Measurements from ENCODE around the gene RAB1B.
A peak's percentile ranks its signal among the peaks of the same experiment; 100 is the strongest.

The RAB1B gene

DNA sequence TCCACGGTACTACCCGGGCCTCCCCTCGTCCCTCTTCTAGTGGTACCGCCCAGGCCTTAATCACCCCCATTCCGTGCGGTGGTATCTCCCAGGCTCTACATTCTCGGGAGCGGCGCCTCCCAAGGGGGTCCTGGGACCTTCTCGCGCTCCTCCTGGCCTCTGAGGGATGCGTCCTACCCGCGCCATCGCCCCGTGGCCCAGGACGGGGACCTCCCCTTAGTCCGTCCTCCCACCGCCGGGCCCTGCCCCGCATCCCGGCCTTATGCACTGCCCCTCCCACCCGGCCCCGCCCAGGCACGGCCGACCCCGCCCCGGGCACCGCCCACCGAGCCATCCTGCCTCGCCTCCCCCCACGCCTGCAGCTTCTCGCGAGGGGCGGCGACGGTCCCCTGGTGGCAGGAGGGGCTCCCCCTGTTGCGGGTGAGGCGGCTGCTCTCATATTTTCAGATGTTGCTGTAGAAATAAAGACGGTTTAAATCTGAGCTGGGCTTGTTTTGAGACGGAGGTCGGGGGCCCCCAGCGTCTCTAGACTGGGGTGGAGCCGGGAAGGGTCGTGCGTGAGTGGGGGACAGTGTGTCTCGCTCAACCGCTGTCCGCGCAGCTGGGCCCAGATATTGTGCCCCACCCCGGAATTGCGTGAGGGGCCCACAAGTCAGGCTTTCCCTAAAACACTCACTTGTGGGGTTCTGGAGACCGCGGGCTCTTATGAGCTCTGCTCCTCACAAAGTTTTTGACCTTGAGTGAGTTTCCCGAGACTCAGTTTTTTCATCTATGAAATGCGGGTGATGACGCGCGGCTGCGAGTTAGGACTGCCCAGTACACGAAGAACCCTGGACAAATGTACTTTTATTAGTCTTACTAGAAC, 828 bp upstream of the RAB1B start:
- no CpG with 5 or more reads among the region's 61 CpGs for WGBS, 2 donors (ENCODE audit: extremely low coverage in 2 of 2, insufficient read length in 2 of 2, insufficient replicate concordance in 1 of 2)
- H3K9ac ChIP-seq (ENCODE audit: low read depth, low read length, poor library complexity) = peak overlapping the region; percentile 77
- DNase-seq (ENCODE audit: low spot score) = peak; percentile 86

DNA sequence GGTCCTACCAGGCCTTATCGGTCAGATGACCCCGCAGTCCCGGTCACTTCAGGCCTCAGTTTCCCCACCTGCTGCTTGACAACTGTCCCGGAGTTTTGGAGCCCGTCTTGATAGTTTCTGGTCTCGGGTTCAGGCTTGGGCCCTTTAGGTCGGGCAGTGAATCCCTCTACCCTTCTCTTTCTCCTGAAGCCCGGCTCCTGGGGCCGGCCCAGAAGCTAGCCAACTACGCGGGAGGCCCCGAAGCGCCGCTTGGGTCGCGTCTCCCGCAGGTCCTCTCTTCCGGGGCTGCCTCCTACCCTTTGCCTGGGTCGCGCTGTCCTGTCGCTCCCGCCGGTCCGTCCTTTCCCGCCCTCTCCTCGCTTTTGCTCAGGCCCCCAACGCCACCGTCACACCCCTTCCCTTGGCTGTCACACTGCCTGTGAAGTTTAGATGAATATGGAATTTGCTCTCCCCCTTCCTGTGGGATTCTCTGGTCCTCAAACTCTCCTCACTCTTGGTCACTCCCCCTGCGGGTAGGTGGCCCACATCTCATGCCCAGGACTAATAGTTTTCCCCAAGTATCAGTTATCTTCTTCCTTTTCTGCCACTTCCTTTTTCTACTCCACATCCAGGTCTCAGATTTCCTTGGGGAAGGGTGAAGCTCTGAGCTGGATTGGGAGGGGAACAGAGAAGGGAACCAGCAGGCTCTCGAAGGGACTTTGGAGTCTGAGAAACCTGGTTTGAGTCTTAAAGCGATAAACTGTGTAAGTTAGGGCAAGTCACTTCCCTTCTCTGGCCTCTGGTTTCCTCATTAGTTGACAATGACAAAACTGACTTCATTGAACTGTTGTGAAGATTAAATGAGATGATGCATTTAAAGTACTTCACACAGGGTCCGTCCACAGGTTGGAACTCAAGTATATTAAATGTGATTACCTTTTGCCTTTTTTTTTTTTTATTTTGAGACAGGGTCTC, 790 bp downstream of the RAB1B start:
- peak overlapping the region; percentile 87 to 94 for H3K4me3 ChIP-seq (ENCODE audit: low read length in 2 of 2)
- H3K27ac ChIP-seq (replicated peaks; ENCODE audit: low read length) = peak overlapping the region; percentile 98
- no peak overlapping the region for H3K14ac ChIP-seq (ENCODE audit: low read length)
- H4K91ac ChIP-seq (ENCODE audit: low read depth, low read length, poor library complexity) = no peak overlapping the region
- peaks cover 6% of the 10 kb centered on the region in 2 donors for H3K4me1 ChIP-seq (ENCODE audit: control insufficient read depth in 2 of 2, insufficient read depth in 1 of 2, low read depth in 1 of 2, low read length in 2 of 2)
- H2BK12ac ChIP-seq (ENCODE audit: low read length) = peak overlapping the region; percentile 10
- peak overlapping the region; percentile 85 for H3K4me2 ChIP-seq (ENCODE audit: insufficient read depth, low read length, poor library complexity, severe bottlenecking)
- H3K18ac ChIP-seq (ENCODE audit: low read length) = peak overlapping the region; percentile 95
- H3K9ac ChIP-seq (ENCODE audit: low read depth, low read length, poor library complexity) = peak overlapping the region; percentile 99
- H3K79me1 ChIP-seq (ENCODE audit: low read depth, low read length) = peaks cover 8% of the 10 kb centered on the region
- H2AFZ ChIP-seq (ENCODE audit: low read length) = peak overlapping the region; percentile 91
- H3K9me3 ChIP-seq (replicated peaks in 1 of 2; ENCODE audit: control insufficient read depth in 2 of 2, insufficient read depth in 1 of 2, low read depth in 1 of 2, low read length in 2 of 2) = no peaks in the 10 kb centered on the region
- H4K8ac ChIP-seq (ENCODE audit: low read depth, low read length) = no peak overlapping the region
- no peak overlapping the region for H2BK120ac ChIP-seq (ENCODE audit: low read depth, low read length)
- peak overlapping the region; percentile 85 for H2BK15ac ChIP-seq (ENCODE audit: low read length)
- peak overlapping the region; percentile 66 for H2AK5ac ChIP-seq (ENCODE audit: low read depth, low read length)
- H3K27me3 ChIP-seq (ENCODE audit: control insufficient read depth in 3 of 3, insufficient read depth in 3 of 3, low read depth in 1 of 3, low read length in 3 of 3) = no peaks in the 10 kb centered on the region
- H3K23ac ChIP-seq (ENCODE audit: low read depth, low read length, poor library complexity) = peak overlapping the region; percentile 32
- DNase-seq (ENCODE audit: low spot score) = no peak
- H2BK5ac ChIP-seq (ENCODE audit: low read length) = peak overlapping the region; percentile 98
- no CpG with 5 or more reads among the region's 32 CpGs for WGBS, 2 donors (ENCODE audit: extremely low coverage in 2 of 2, insufficient read length in 2 of 2, insufficient replicate concordance in 1 of 2)
- peaks cover 51 to 64% of the 10 kb centered on the region in 2 donors for H3K36me3 ChIP-seq (replicated peaks in 1 of 2; ENCODE audit: control insufficient read depth in 2 of 2, insufficient read depth in 2 of 2, low read length in 2 of 2)
- H3K4ac ChIP-seq (ENCODE audit: low read length) = peak overlapping the region; percentile 94

More for the DNA sequence above, 828 bp upstream of the RAB1B start:
- Histone ChIP-seq H3K79me1 (ENCODE audit: low read depth, low read length) (peaks cover 11% of the 10 kb centered on the region), H3K23ac (ENCODE audit: low read depth, low read length, poor library complexity) (peak overlapping the region; percentile 91), H4K8ac (ENCODE audit: low read depth, low read length) (no peak overlapping the region), H2BK120ac (ENCODE audit: low read depth, low read length) (no peak overlapping the region), H2AFZ (ENCODE audit: low read length) (peak overlapping the region; percentile 86), H2BK15ac (ENCODE audit: low read length) (peak overlapping the region; percentile 83), H3K4me1 (ENCODE audit: control insufficient read depth in 2 of 2, insufficient read depth in 1 of 2, low read depth in 1 of 2, low read length in 2 of 2) (peaks cover 6% of the 10 kb centered on the region in 2 donors), H2BK12ac (ENCODE audit: low read length) (no peak overlapping the region), H3K27me3 (ENCODE audit: control insufficient read depth in 3 of 3, insufficient read depth in 3 of 3, low read depth in 1 of 3, low read length in 3 of 3) (no peaks in the 10 kb centered on the region), H3K4me2 (ENCODE audit: insufficient read depth, low read length, poor library complexity, severe bottlenecking) (peak overlapping the region; percentile 74), H3K4ac (ENCODE audit: low read length) (no peak overlapping the region), H2BK5ac (ENCODE audit: low read length) (no peak overlapping the region), H4K91ac (ENCODE audit: low read depth, low read length, poor library complexity) (no peak overlapping the region), H2AK5ac (ENCODE audit: low read depth, low read length) (peak overlapping the region; percentile 47), H3K18ac (ENCODE audit: low read length) (peak overlapping the region; percentile 53), H3K36me3 (replicated peaks in 1 of 2; ENCODE audit: control insufficient read depth in 2 of 2, insufficient read depth in 2 of 2, low read length in 2 of 2) (peaks cover 51 to 64% of the 10 kb centered on the region in 2 donors), H3K14ac (ENCODE audit: low read length) (peak overlapping the region; percentile 3), H3K4me3 (ENCODE audit: low read length in 2 of 2) (peak overlapping the region; percentile 77 to 87), H3K9me3 (replicated peaks in 1 of 2; ENCODE audit: control insufficient read depth in 2 of 2, insufficient read depth in 1 of 2, low read depth in 1 of 2, low read length in 2 of 2) (no peaks in the 10 kb centered on the region), H3K27ac (replicated peaks; ENCODE audit: low read length) (peak overlapping the region; percentile 83)

GRCh38 chr11:66271816-66272215, 3.4 kb downstream of the RAB1B start:
- H4K91ac ChIP-seq (ENCODE audit: low read depth, low read length, poor library complexity) = no peak overlapping the region
- H4K8ac ChIP-seq (ENCODE audit: low read depth, low read length) = no peak overlapping the region
- H3K27me3 ChIP-seq (ENCODE audit: control insufficient read depth in 3 of 3, insufficient read depth in 3 of 3, low read depth in 1 of 3, low read length in 3 of 3) = no peaks in the 10 kb centered on the region
- no peak overlapping the region for H3K23ac ChIP-seq (ENCODE audit: low read depth, low read length, poor library complexity)
- no peaks in the 10 kb centered on the region for H3K9me3 ChIP-seq (replicated peaks in 1 of 2; ENCODE audit: control insufficient read depth in 2 of 2, insufficient read depth in 1 of 2, low read depth in 1 of 2, low read length in 2 of 2)
- H3K79me1 ChIP-seq (ENCODE audit: low read depth, low read length) = peaks cover 7% of the 10 kb centered on the region
- no peak for DNase-seq (ENCODE audit: low spot score)
- H3K4ac ChIP-seq (ENCODE audit: low read length) = no peak overlapping the region
- H2BK12ac ChIP-seq (ENCODE audit: low read length) = no peak overlapping the region
- no peak overlapping the region for H2AK5ac ChIP-seq (ENCODE audit: low read depth, low read length)
- no peak overlapping the region for H3K18ac ChIP-seq (ENCODE audit: low read length)
- peaks cover 40 to 64% of the 10 kb centered on the region in 2 donors for H3K36me3 ChIP-seq (replicated peaks in 1 of 2; ENCODE audit: control insufficient read depth in 2 of 2, insufficient read depth in 2 of 2, low read length in 2 of 2)
- H3K4me2 ChIP-seq (ENCODE audit: insufficient read depth, low read length, poor library complexity, severe bottlenecking) = no peak overlapping the region
- H3K27ac ChIP-seq (replicated peaks; ENCODE audit: low read length) = no peak overlapping the region
- no peak overlapping the region for H2AFZ ChIP-seq (ENCODE audit: low read length)
- H2BK5ac ChIP-seq (ENCODE audit: low read length) = no peak overlapping the region
- H3K4me1 ChIP-seq (ENCODE audit: control insufficient read depth in 2 of 2, insufficient read depth in 1 of 2, low read depth in 1 of 2, low read length in 2 of 2) = peaks cover 2 to 6% of the 10 kb centered on the region in 2 donors
- no peak overlapping the region for H3K14ac ChIP-seq (ENCODE audit: low read length)
- no peak overlapping the region for H2BK15ac ChIP-seq (ENCODE audit: low read length)
- H2BK120ac ChIP-seq (ENCODE audit: low read depth, low read length) = no peak overlapping the region
- H3K4me3 ChIP-seq (ENCODE audit: low read length in 2 of 2) = no peak overlapping the region
- H3K9ac ChIP-seq (ENCODE audit: low read depth, low read length, poor library complexity) = no peak overlapping the region
- WGBS, 2 donors (ENCODE audit: extremely low coverage in 2 of 2, insufficient read length in 2 of 2, insufficient replicate concordance in 1 of 2) = no CpG with 5 or more reads among the region's 7 CpGs

All from neuronal stem cell (in vitro differentiated cells).